Gastrocnemius medialis (tissue), 4 donors: Measurements from ENCODE around the gene EIF2S3.

Source experiments
- POLR2A ChIP-seq, 2 donors: fragments of 450-650 bp; IDR thresholded peaks; one replicate each; pipeline ENCODE4 v1.6.1; 2017; ENCODE audit warnings: antibody characterized with exemption in 2 of 2, mild to moderate bottlenecking in 2 of 2, moderate library complexity in 2 of 2
- TF ChIP-seq, protein P1 (sequence below), 5 experiments: fragments of 450-650 bp in 3 of 5; fragments of 200-600 bp in 2 of 5; sonication (generic) in 2 of 5; IDR thresholded peaks in 4 of 5; conservative IDR thresholded peaks in 1 of 5; 1 replicate in 4 of 5; 2 replicates in 1 of 5; pipeline ENCODE4 v1.5.1; 2016 to 2019; ENCODE audit warnings: antibody characterized with exemption in 5 of 5, mild to moderate bottlenecking in 3 of 5, moderate library complexity in 3 of 5

GRCh38 chrX:24012266-24012665, 42.5 kb upstream of the EIF2S3 start:
- TF ChIP-seq, protein P1, sequence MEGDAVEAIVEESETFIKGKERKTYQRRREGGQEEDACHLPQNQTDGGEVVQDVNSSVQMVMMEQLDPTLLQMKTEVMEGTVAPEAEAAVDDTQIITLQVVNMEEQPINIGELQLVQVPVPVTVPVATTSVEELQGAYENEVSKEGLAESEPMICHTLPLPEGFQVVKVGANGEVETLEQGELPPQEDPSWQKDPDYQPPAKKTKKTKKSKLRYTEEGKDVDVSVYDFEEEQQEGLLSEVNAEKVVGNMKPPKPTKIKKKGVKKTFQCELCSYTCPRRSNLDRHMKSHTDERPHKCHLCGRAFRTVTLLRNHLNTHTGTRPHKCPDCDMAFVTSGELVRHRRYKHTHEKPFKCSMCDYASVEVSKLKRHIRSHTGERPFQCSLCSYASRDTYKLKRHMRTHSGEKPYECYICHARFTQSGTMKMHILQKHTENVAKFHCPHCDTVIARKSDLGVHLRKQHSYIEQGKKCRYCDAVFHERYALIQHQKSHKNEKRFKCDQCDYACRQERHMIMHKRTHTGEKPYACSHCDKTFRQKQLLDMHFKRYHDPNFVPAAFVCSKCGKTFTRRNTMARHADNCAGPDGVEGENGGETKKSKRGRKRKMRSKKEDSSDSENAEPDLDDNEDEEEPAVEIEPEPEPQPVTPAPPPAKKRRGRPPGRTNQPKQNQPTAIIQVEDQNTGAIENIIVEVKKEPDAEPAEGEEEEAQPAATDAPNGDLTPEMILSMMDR (IDR thresholded peaks at IDR 0.05 in 4 of 5, conservative IDR thresholded peaks at IDR 0.05 in 1 of 5): no peak
- no peak for TF ChIP-seq POLR2A (IDR thresholded peaks at IDR 0.05)
